PC-3 (cell line): Measurements from ENCODE around the gene PRMT9. TPM values are rescaled to one million over a fixed set of nuclear protein-coding genes. Genes with fewer than 3 reads are reported as not detected.

ENCODE experiments used
- ATAC-seq: fragments of 200-7000 bp; cut with Tn5 transposase; 2 replicates; pipeline ENCODE4 v1.9.1; 2020; ENCODE audit warnings: mild to moderate bottlenecking, moderate library complexity
- BruUV-seq: library from RNA; stranded (reverse); fragments of 400-500 nt; replicated peaks from 2 replicates; lab custom pipeline; 2021; lab: Mats Ljungman, UMichigan
- CTCF ChIA-PET: fragments of 300-600 bp; sonication (Branson Sonifier 250); formaldehyde crosslinking; loops from one replicate; lab custom pipeline; 2022; ENCODE audit warnings: antibody characterized with exemption; lab: Charles Lee
- POLR2A ChIA-PET: fragments of 300-600 bp; sonication (Branson Sonifier 250); formaldehyde crosslinking; loops from one replicate; lab custom pipeline; 2022; ENCODE audit warnings: antibody characterized with exemption; ENCODE audit not compliant: unreplicated experiment; lab: Charles Lee
- DNase-seq: peaks from one replicate; pipeline ENCODE4 v3.0.0-alpha.2; 2015
- H2AFZ ChIP-seq: fragments of 300-600 bp; sonication (generic); 2 replicates; pipeline ENCODE4 v1.6.0; 2016; ENCODE audit warnings: antibody characterized with exemption, low read length
- H3F3A ChIP-seq: fragments of 300-600 bp; sonication (generic); one replicate; pipeline ENCODE4 v1.6.0; 2017; ENCODE audit warnings: antibody characterized with exemption, low read length, control low read depth, mild to moderate bottlenecking; ENCODE audit not compliant: unreplicated experiment
- H3K27ac ChIP-seq: fragments of 300-600 bp; sonication (generic); 2 replicates; pipeline ENCODE4 v1.5.1; 2016; ENCODE audit warnings: mild to moderate bottlenecking, low read length
- H3K27me3 ChIP-seq: fragments of 300-600 bp; sonication (generic); 2 replicates; pipeline ENCODE4 v1.6.1; 2016; ENCODE audit warnings: low read length, mixed read lengths
- H3K36me3 ChIP-seq: fragments of 300-600 bp; sonication (generic); 2 replicates; pipeline ENCODE4 v1.6.1; 2016; ENCODE audit warnings: low read depth, mixed run types, low read length, mixed read lengths
- H3K4me1 ChIP-seq: fragments of 300-600 bp; sonication (generic); 2 replicates; pipeline ENCODE4 v1.5.1; 2016; ENCODE audit warnings: low read length; ENCODE audit not compliant: insufficient read depth
- H3K4me2 ChIP-seq: fragments of 300-600 bp; sonication (generic); 2 replicates; pipeline ENCODE4 v1.6.0; 2016; ENCODE audit warnings: low read length
- H3K4me3 ChIP-seq: fragments of 300-600 bp; sonication (generic); 2 replicates; pipeline ENCODE4 v1.5.1; 2016; ENCODE audit warnings: mild to moderate bottlenecking, low read length, mixed read lengths
- H3K79me2 ChIP-seq: fragments of 300-600 bp; sonication (generic); 2 replicates; pipeline ENCODE4 v1.6.1; 2017; ENCODE audit warnings: low read length, mixed read lengths
- H3K9ac ChIP-seq: fragments of 300-600 bp; sonication (generic); 2 replicates; pipeline ENCODE4 v1.6.0; 2016; ENCODE audit warnings: mild to moderate bottlenecking, low read length
- H3K9me2 ChIP-seq: fragments of 300-600 bp; sonication (generic); replicated peaks from 2 replicates; pipeline ENCODE4 v1.6.1; 2016; ENCODE audit warnings: mixed run types, low read length, mixed read lengths
- H3K9me3 ChIP-seq: fragments of 300-600 bp; sonication (generic); 2 replicates; pipeline ENCODE4 v1.6.1; 2016; ENCODE audit warnings: low read length, mixed read lengths
- H4K20me1 ChIP-seq: fragments of 300-600 bp; sonication (generic); 2 replicates; pipeline ENCODE4 v1.6.1; 2016; ENCODE audit warnings: low read length, mixed read lengths
- EZH2 ChIP-seq: fragments of 300-600 bp; sonication (generic); IDR thresholded peaks from one replicate; pipeline ENCODE4 v1.6.1; 2017; ENCODE audit warnings: antibody characterized with exemption, mild to moderate bottlenecking, low read length; ENCODE audit not compliant: unreplicated experiment
- EZH2phosphoT487 ChIP-seq: fragments of 300-600 bp; sonication (generic); IDR thresholded peaks from 2 replicates; pipeline ENCODE4 v1.6.1; 2018; ENCODE audit warnings: mild to moderate bottlenecking, antibody characterized with exemption, low read length, borderline replicate concordance
- intact Hi-C: fragments of 100-400 bp; cut with micrococcal nuclease; formaldehyde crosslinking; loops from 2 replicates; pipeline ENCODE4 v1.9.0; 2023
- total RNA-seq: library from RNA; depleted of rRNA; stranded (reverse); fragments of >200 nt; gene quantifications from 2 replicates; pipeline ENCODE4 v1.2.3, GENCODE V29; 2014; rRNA removed
- TF ChIP-seq, protein P1 (sequence below): fragments of 300-600 bp; sonication (generic); conservative IDR thresholded peaks from 2 replicates; pipeline ENCODE4 v1.5.1; 2017; ENCODE audit warnings: antibody characterized with exemption, low read depth, mild to moderate bottlenecking, low read length

PRMT9 gene
- total RNA-seq, 1 experiment from 2014 or later: 6.5 TPM

DNA sequence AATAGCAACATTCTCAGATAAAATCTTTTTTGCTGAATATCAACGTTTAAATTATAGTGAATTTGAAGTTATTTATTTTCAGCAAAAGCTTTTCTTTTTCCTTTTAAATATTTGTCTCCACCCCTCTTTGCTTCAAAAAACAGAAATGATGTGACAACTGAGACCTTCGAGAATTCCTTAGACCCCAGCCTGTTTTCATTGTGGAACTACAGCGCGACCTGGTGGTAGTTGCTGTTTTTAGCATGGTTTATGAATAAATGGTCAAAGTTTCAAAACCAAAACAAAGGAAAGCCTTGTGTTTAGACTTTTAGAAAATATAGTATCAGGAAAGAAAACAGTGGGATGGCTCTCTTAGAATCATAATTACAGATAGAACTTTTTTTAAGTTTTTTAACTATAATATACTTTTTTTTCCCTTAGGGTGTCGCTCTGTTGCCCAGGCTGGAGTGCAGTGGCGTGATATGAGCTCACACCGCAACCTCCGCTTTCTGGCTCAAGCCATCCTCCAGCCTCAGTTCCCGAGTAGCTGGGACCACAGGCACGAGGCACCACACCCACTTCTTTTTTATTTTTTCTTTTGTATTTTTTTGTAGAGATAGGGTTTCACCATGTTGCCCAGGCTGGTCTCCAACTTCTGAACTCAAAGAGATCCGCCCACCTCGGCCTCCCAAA, 93.6 kb downstream of the PRMT9 start:
- Histone ChIP-seq H3K9me3 (no peaks in the 10 kb centered on the region), H3F3A (no peaks in the 10 kb centered on the region), H3K36me3 (no peaks in the 10 kb centered on the region), H3K27ac (no peak overlapping the region), H3K9me2 (no peaks in the 10 kb centered on the region), H3K79me2 (no peaks in the 10 kb centered on the region), H4K20me1 (no peaks in the 10 kb centered on the region), H2AFZ (no peak overlapping the region), H3K9ac (no peak overlapping the region), H3K27me3 (no peaks in the 10 kb centered on the region), H3K4me2 (no peak overlapping the region), H3K4me1 (0 out of 2 replicates have a peak, but pooled peaks cover 7% of the 10 kb centered on the region), H3K4me3 (no peak overlapping the region)
- DNase-seq (peak; percentile 79), ATAC-seq (peak; percentile 38)
- no TSS peak for BruUV-seq
- TF ChIP-seq, protein P1, sequence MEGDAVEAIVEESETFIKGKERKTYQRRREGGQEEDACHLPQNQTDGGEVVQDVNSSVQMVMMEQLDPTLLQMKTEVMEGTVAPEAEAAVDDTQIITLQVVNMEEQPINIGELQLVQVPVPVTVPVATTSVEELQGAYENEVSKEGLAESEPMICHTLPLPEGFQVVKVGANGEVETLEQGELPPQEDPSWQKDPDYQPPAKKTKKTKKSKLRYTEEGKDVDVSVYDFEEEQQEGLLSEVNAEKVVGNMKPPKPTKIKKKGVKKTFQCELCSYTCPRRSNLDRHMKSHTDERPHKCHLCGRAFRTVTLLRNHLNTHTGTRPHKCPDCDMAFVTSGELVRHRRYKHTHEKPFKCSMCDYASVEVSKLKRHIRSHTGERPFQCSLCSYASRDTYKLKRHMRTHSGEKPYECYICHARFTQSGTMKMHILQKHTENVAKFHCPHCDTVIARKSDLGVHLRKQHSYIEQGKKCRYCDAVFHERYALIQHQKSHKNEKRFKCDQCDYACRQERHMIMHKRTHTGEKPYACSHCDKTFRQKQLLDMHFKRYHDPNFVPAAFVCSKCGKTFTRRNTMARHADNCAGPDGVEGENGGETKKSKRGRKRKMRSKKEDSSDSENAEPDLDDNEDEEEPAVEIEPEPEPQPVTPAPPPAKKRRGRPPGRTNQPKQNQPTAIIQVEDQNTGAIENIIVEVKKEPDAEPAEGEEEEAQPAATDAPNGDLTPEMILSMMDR: peak; percentile 74
- no peak for TF ChIP-seq EZH2
- intact Hi-C loops: loop anchor here (1.0 kb wide), 4 partner anchors 72 to 571 kb away; no protein-coding TSS in a partner anchor
- ChIA-PET POLR2A (no interaction called here), CTCF (interaction anchor here (1.1 kb wide), 1 partner anchor 277 kb away, joined by 4 read pairs; no protein-coding TSS in a partner anchor)

DNA sequence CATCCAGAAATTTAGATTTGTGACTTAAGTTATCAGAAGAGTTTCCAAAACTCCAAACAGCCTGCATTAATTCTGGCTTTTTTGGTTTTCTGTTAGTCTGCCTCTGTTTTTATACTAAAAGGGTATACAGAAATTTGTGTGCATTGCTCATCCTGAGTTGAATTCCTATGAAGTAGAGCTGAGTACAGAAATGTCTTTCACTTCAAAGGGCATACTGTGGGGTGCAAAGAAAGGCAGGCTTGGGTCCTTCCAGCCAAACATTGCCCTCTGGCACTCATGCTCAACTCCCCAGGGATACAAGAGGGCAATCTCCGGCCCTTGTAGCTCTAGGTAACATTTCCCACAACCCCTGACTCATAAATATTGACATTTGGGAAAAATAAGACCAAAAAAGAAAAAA, 94.4 kb downstream of the PRMT9 start:
- Histone ChIP-seq H3K27me3 (no peaks in the 10 kb centered on the region), H3K4me1 (0 out of 2 replicates have a peak, but pooled peaks cover 7% of the 10 kb centered on the region), H3K9me2 (no peaks in the 10 kb centered on the region), H3K36me3 (no peaks in the 10 kb centered on the region), H3F3A (no peaks in the 10 kb centered on the region), H4K20me1 (no peaks in the 10 kb centered on the region), H3K27ac (no peak overlapping the region), H2AFZ (no peak overlapping the region), H3K4me2 (no peak overlapping the region), H3K79me2 (no peaks in the 10 kb centered on the region), H3K9ac (no peak overlapping the region), H3K4me3 (no peak overlapping the region), H3K9me3 (no peaks in the 10 kb centered on the region)
- no TSS peak for BruUV-seq
- intact Hi-C loops: loop anchor here (10.0 kb wide), 1 partner anchor 255 kb away; no protein-coding TSS in a partner anchor
- POLR2A ChIA-PET: no interaction called here
- DNase-seq: no peak
- CTCF ChIA-PET: interaction anchor here (0.7 to 1.1 kb wide), 2 partner anchors 71 to 277 kb away, joined by 4 to 5 read pairs; no protein-coding TSS in a partner anchor
- TF ChIP-seq EZH2phosphoT487 (no peak), EZH2 (no peak)
- TF ChIP-seq, protein P1: no peak
- ATAC-seq: no peak

Other genes with a start within 250 kb of the PRMT9 start
- 2.1 and 2.4 TPM in 2 replicates for gene EDNRA, start 203.1 kb downstream of the PRMT9 start, total RNA-seq
- gene TMEM184C, start 66.8 kb downstream of the PRMT9 start, total RNA-seq: 17.5 and 19.8 TPM in 2 replicates
- 9.0 and 12.0 TPM in 2 replicates for gene ARHGAP10, start 47.9 kb upstream of the PRMT9 start, total RNA-seq